Prostate gland (tissue), 2 donors: ENCODE data around the gene ZPBP2. TPM values are rescaled to one million over a fixed set of nuclear protein-coding genes. Genes with fewer than 3 reads are reported as not detected.
"Not testable (repeated sequence)": the region's sequence is repeated elsewhere in the genome, so short reads cannot be mapped to it uniquely, and the experiment has no call there.

Source experiments
- DNase-seq: peaks from one replicate; pipeline ENCODE4 v3.0.0-alpha.2; 2019; ENCODE audit warnings: low spot score
- H3K27ac ChIP-seq, 2 donors: fragments of 200-600 bp; sonication (generic); 2 replicates each; pipeline ENCODE4 v1.5.1; 2017 to 2019
- H3K27me3 ChIP-seq: fragments of 200-600 bp; sonication (generic); replicated peaks from 2 replicates; pipeline ENCODE4 v1.5.1; 2019; ENCODE audit not compliant: insufficient read depth
- H3K36me3 ChIP-seq, 2 donors: fragments of 200-600 bp; sonication (generic); 1 replicate in 1 of 2; 2 replicates in 1 of 2; pipeline versions ENCODE4 v1.5.1 to v1.8.1; 2017 to 2019
- H3K4me1 ChIP-seq: fragments of 200-600 bp; sonication (generic); replicated peaks from 2 replicates; pipeline ENCODE4 v1.5.1; 2019
- H3K4me3 ChIP-seq, 2 donors: fragments of 200-600 bp; sonication (generic); 2 replicates each; pipeline ENCODE4 v1.5.1; 2017 to 2019
- H3K9me3 ChIP-seq: fragments of 200-600 bp; sonication (generic); 2 replicates; pipeline ENCODE4 v1.5.1; 2017
- POLR2A ChIP-seq: fragments of 450-650 bp; IDR thresholded peaks from one replicate; pipeline ENCODE4 v1.6.1; 2016; ENCODE audit warnings: antibody characterized with exemption, mild to moderate bottlenecking
- POLR2AphosphoS5 ChIP-seq: sonication (generic); formaldehyde crosslinking; IDR thresholded peaks from one replicate; pipeline ENCODE4 v1.6.1; 2017; ENCODE audit warnings: antibody characterized with exemption
- WGBS: methylation state at CpG from one replicate; pipeline ENCODE4 v1.1.5; 2018; 5-methylcytosine and 5-hydroxymethylcytosine counted together
- intact Hi-C: fragments of 100-400 bp; cut with DNase I; formaldehyde crosslinking; loops from one replicate; pipeline ENCODE4 v1.14.2; 2022
- total RNA-seq, 2 donors: library from RNA; depleted of rRNA; stranded (reverse); fragments of >200 nt; gene quantifications; one replicate each; pipeline ENCODE4 v1.1.0, GENCODE V29; 2016
- TF ChIP-seq, protein P1 (sequence below), 4 experiments: fragments of 200-600 bp in 2 of 4; fragments of 450-650 bp in 2 of 4; sonication (generic) in 2 of 4; IDR thresholded peaks; 1 replicate in 3 of 4; 2 replicates in 1 of 4; pipeline ENCODE4 v1.5.1; 2016 to 2019; ENCODE audit warnings: antibody characterized with exemption in 4 of 4, mild to moderate bottlenecking in 2 of 4, moderate library complexity in 2 of 4

The ZPBP2 gene
- total RNA-seq, 2 donors from 2014 or later: 14.8 TPM; not detected in 1

DNA sequence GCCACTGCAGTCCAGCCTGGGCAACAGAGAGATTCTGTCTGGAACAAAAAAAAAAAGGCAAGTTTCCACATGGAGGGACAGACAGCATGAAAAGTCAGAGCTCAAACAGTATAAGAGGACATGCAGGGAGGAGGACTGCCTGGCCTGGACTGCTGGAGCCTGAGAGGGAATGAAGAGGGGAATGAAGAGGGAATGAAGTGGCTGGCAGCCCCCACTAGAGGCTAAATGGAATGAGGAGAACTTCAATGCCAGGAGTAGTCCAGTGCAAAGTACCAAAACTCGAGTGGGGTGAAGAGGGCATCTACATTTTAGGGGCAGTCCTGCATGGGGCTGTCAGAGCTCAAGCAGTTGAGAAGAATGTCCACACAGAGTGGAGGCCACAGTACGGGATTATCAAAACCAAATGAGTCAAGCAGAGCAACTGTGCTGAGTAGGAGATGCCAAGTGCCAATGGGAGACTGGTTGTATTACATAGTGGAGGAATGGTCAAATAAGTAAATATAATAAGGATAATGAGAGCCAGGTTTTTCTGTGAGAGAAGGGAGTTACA, 26.8 kb upstream of the ZPBP2 start:
- no peaks in the 10 kb centered on the region for H3K9me3 ChIP-seq
- WGBS: 61% methylated on average over 2 of the region's 2 CpGs
- no peak overlapping the region for H3K4me3 ChIP-seq
- no peaks in the 10 kb centered on the region for H3K27me3 ChIP-seq
- no peak overlapping the region for H3K27ac ChIP-seq
- intact Hi-C loops: no loop called here
- DNase-seq: no peak
- TF ChIP-seq, protein P1, sequence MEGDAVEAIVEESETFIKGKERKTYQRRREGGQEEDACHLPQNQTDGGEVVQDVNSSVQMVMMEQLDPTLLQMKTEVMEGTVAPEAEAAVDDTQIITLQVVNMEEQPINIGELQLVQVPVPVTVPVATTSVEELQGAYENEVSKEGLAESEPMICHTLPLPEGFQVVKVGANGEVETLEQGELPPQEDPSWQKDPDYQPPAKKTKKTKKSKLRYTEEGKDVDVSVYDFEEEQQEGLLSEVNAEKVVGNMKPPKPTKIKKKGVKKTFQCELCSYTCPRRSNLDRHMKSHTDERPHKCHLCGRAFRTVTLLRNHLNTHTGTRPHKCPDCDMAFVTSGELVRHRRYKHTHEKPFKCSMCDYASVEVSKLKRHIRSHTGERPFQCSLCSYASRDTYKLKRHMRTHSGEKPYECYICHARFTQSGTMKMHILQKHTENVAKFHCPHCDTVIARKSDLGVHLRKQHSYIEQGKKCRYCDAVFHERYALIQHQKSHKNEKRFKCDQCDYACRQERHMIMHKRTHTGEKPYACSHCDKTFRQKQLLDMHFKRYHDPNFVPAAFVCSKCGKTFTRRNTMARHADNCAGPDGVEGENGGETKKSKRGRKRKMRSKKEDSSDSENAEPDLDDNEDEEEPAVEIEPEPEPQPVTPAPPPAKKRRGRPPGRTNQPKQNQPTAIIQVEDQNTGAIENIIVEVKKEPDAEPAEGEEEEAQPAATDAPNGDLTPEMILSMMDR (IDR thresholded peaks at IDR 0.05): no peak
- H3K4me1 ChIP-seq: no peaks in the 10 kb centered on the region
- H3K36me3 ChIP-seq: no peaks in the 10 kb centered on the region

DNA sequence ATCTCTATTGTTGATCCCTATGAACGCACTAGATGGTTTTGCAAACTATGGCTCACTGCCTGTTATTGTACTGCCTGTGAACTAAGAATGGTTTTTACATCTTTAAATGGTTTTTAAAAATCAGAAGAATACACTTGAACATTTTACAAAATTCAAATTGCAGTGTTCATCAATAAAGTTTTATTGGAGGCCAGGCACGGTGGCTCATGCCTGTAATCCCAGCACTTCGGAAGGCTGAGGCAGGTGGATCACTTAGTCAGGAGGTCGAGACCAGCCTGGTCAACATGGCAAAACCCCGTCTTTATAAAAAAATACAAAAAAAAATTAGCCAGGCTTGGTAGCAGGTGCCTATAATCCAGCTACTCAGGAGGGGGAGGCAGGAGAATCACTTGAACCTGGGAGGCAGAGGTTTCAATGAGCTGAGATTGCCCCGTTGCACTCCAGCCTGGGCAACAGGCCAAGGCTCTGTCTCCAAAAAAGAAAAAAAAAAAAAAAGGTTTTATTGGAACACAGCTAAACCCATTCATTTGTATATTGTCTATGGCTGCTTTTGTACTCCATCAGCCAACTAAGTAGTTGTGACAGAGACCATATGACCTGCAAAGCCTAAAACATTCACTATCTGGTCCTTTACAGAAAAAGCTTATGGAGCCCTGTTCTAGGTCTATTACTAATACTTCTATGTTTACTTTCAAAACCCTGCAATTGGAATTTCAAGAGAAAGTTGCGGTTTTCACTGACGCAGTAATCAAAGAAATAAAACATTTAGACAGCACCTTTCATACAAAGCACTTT, 22.8 kb upstream of the ZPBP2 start:
- H3K27me3 ChIP-seq: no peaks in the 10 kb centered on the region
- H3K9me3 ChIP-seq: no peaks in the 10 kb centered on the region
- H3K36me3 ChIP-seq: no peaks in the 10 kb centered on the region
- no peak for TF ChIP-seq POLR2AphosphoS5
- TF ChIP-seq, protein P1 (IDR thresholded peaks at IDR 0.05): no peak
- no peak for TF ChIP-seq POLR2A
- intact Hi-C loops: no loop called here
- no peak overlapping the region for H3K27ac ChIP-seq
- 64% methylated on average over 8 of the region's 8 CpGs for WGBS
- DNase-seq: no peak
- H3K4me3 ChIP-seq: no peak overlapping the region
- no peaks in the 10 kb centered on the region for H3K4me1 ChIP-seq

GRCh38 chr17:39846205-39846604, 21.8 kb upstream of the ZPBP2 start:
- Histone ChIP-seq H3K4me3 (no peak overlapping the region), H3K9me3 (no peaks in the 10 kb centered on the region), H3K36me3 (no peaks in the 10 kb centered on the region), H3K27me3 (no peaks in the 10 kb centered on the region), H3K27ac (no peak overlapping the region), H3K4me1 (no peaks in the 10 kb centered on the region)
- 72% methylated on average over 4 of the region's 4 CpGs for WGBS
- intact Hi-C loops: no loop called here
- no peak for TF ChIP-seq POLR2AphosphoS5
- no peak for TF ChIP-seq POLR2A
- TF ChIP-seq, protein P1 (IDR thresholded peaks at IDR 0.05): no peak
- DNase-seq: no peak

DNA sequence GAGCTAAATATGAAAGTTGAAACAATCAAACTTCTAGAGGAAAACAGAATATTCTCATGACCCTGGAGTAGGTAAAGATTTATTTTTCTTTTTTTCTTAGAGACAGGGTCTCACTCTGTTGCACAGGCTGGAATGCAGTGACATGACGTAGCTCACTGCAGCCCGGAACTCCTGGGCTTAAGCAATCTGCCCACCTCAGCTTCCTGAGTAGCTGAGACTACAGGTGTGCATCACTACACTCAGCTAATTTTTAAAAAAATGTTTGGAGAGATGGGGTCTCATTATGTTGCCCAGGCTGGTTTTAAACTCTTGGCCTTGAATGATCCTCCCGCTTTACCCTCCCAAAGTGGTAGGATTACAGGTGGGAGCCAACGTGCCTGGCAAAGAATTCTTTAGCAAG, 19.4 kb upstream of the ZPBP2 start:
- DNase-seq: no peak
- H3K27me3 ChIP-seq: no peaks in the 10 kb centered on the region
- 74% methylated on average over 4 of the region's 4 CpGs for whole genome bisulfite sequencing
- no peaks in the 10 kb centered on the region for H3K36me3 ChIP-seq
- no peaks in the 10 kb centered on the region for H3K4me1 ChIP-seq
- no peak overlapping the region for H3K4me3 ChIP-seq
- TF ChIP-seq, protein P1 (IDR thresholded peaks at IDR 0.05): no peak
- TF ChIP-seq POLR2AphosphoS5: no peak
- no peak for TF ChIP-seq POLR2A
- H3K9me3 ChIP-seq: no peaks in the 10 kb centered on the region
- intact Hi-C loops: no loop called here
- H3K27ac ChIP-seq: no peak overlapping the region

DNA sequence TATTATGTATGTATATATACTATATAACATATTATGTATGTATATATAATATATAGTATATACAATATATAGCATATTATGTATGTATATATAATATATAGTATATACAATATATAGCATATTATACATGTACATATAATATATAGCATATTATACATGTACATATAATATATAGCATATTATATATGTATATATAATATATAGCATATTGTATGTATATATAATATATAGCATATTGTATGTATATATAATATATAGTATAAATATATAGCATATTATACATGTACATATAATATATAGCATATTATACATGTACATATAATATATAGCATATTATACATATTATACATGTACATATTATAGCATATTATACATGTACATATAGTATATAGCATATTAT, 17.8 kb upstream of the ZPBP2 start:
- intact Hi-C loops, H3K4me1 ChIP-seq, DNase-seq: not testable (repeated sequence)

More for the DNA sequence above, 17.8 kb upstream of the ZPBP2 start:
- not testable (repeated sequence) for H3K36me3 ChIP-seq, H3K27me3 ChIP-seq, H3K9me3 ChIP-seq, H3K27ac ChIP-seq, H3K4me3 ChIP-seq
